Measurements from ENCODE around the gene PAK1.
"Not testable (repeated sequence)": the region's sequence is repeated elsewhere in the genome, so short reads cannot be mapped to it uniquely, and the experiment has no call there.

DNA sequence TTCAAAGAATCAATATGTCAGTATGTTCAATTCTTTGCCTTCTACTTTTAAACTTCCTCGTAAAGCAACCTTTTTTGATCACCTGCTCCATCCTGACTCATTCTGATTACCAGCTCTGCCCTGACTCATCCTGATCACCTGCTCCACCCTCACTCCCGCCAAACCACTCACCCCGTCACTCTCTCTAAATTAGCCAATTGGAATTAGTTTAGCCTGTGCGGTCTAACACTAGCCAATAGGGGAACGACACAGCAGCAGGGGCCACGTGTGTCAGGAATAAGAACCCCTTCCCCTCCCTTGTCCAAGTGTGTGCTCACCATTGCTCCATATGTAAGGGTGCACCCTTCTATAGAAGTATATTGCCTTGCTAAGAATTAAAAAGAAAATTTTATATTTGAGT, 173.9 kb downstream of the PAK1 start:
- TF ChIP-seq, protein P1, sequence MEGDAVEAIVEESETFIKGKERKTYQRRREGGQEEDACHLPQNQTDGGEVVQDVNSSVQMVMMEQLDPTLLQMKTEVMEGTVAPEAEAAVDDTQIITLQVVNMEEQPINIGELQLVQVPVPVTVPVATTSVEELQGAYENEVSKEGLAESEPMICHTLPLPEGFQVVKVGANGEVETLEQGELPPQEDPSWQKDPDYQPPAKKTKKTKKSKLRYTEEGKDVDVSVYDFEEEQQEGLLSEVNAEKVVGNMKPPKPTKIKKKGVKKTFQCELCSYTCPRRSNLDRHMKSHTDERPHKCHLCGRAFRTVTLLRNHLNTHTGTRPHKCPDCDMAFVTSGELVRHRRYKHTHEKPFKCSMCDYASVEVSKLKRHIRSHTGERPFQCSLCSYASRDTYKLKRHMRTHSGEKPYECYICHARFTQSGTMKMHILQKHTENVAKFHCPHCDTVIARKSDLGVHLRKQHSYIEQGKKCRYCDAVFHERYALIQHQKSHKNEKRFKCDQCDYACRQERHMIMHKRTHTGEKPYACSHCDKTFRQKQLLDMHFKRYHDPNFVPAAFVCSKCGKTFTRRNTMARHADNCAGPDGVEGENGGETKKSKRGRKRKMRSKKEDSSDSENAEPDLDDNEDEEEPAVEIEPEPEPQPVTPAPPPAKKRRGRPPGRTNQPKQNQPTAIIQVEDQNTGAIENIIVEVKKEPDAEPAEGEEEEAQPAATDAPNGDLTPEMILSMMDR (IDR thresholded peaks at IDR 0.05) = not testable (repeated sequence)
- not testable (repeated sequence) for TF ChIP-seq POLR2A (IDR thresholded peaks at IDR 0.05)
